Breast epithelium (tissue), 3 donors: Measurements from ENCODE around the gene MYL4.

Experiments used
- CTCF ChIP-seq, 3 donors: fragments of 450-650 bp; IDR thresholded peaks; one replicate each; pipeline ENCODE4 v1.5.1; 2016 to 2017; ENCODE audit warnings: antibody characterized with exemption in 3 of 3, mild to moderate bottlenecking in 3 of 3, moderate library complexity in 3 of 3
- POLR2A ChIP-seq: fragments of 450-650 bp; IDR thresholded peaks from one replicate; pipeline ENCODE4 v1.6.1; 2016; ENCODE audit warnings: antibody characterized with exemption, mild to moderate bottlenecking, moderate library complexity
- POLR2AphosphoS5 ChIP-seq, 3 donors: sonication (generic); formaldehyde crosslinking; IDR thresholded peaks; one replicate each; pipeline ENCODE4 v1.6.1; 2017; ENCODE audit warnings: antibody characterized with exemption in 3 of 3

GRCh38 chr17:47179141-47179540, 30.0 kb upstream of the MYL4 start:
- no peak for TF ChIP-seq CTCF (IDR thresholded peaks at IDR 0.05)
- no peak for TF ChIP-seq POLR2A
- TF ChIP-seq POLR2AphosphoS5 (IDR thresholded peaks at IDR 0.05): no peak
